ENCODE results near the gene FBRSL1. TPM values are rescaled to one million over a fixed set of nuclear protein-coding genes. Genes with fewer than 3 reads are reported as not detected.

Gene FBRSL1
- total RNA-seq, 4 donors from 2014 or later, result 5.9 to 34.3 (median 23.4) TPM

DNA sequence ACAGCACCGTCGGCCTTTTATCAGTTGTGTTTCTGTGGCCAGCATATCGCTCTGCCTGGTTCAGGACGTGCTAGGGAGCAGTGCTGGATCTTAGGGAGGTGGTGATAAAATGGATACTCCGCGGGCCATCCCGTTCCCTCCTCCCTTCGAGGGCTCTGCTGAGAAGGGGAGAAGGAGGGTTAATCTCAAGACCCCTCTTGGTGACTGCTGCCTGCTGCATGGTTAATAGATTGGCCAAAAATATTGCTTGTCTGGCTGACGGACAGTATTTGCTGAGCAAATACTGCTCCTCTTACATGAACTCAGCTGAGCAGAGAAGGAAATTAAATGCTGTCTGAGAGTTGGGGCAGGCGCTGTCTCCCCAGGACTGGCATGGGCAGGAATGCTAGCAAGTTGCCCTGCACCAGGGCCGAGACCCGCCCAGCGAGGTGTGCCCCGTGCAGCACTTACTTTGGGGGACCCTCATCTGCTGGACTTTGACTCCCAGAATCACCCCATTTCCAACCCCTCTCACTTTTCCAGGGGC, 1.2 kb downstream of the FBRSL1 start:
- 7 to 17% methylated on average over 9 to 12 of the region's 14 CpGs for WGBS, 2 donors
- Histone ChIP-seq H3K27me3 (peaks cover 0 to 11% (median 0%) of the 10 kb centered on the region in 4 donors), H3K9me3 (no peaks in the 10 kb centered on the region), H3K4me1 (peaks cover 57 to 72% (median 59%) of the 10 kb centered on the region in 3 donors), H3K36me3 (no peaks in the 10 kb centered on the region), H3K27ac (peak overlapping the region in 3 of 4 donors; percentile 63 to 79 (median 66)), H3K4me3 (peak overlapping the region; percentile 56 to 81 (median 67))
- no peak for DNase-seq
- TF ChIP-seq, protein P1, sequence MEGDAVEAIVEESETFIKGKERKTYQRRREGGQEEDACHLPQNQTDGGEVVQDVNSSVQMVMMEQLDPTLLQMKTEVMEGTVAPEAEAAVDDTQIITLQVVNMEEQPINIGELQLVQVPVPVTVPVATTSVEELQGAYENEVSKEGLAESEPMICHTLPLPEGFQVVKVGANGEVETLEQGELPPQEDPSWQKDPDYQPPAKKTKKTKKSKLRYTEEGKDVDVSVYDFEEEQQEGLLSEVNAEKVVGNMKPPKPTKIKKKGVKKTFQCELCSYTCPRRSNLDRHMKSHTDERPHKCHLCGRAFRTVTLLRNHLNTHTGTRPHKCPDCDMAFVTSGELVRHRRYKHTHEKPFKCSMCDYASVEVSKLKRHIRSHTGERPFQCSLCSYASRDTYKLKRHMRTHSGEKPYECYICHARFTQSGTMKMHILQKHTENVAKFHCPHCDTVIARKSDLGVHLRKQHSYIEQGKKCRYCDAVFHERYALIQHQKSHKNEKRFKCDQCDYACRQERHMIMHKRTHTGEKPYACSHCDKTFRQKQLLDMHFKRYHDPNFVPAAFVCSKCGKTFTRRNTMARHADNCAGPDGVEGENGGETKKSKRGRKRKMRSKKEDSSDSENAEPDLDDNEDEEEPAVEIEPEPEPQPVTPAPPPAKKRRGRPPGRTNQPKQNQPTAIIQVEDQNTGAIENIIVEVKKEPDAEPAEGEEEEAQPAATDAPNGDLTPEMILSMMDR (IDR thresholded peaks at IDR 0.05), result no peak
- TF ChIP-seq POLR2A (IDR thresholded peaks at IDR 0.05), result no peak
- intact Hi-C loops (cut with DNase I), result no loop called here

DNA sequence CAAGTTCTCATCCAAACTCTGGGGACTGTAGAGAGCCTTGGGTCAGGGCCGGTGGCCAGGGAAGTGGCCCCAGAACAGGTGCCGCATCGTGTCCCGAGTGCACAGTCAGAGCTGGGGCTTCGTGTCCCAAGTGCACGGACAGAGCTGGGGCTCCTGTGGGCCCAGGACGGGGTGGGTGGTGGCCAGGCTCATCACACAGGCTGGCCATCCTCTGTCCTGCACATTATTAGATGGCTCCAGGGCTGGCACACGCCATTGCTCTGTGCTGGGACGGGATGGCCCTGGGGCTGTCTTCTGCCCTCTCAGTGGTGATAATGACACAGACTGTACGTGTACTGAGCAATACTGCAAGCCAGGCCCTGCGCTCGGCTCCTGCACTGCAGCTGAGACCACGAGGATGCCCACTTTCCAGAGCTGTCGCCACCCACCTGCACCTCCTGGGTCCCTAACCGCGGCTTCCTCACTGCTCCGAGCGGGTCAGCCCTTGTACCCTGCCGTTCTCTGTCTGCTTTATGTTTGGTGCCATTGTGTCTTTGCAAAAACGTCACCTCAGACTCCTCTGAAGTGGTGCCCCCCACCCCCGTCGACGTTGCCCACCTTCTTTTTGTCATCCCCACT, 1.9 kb downstream of the FBRSL1 start:
- H3K4me1 ChIP-seq, result peaks cover 57 to 79% (median 59%) of the 10 kb centered on the region in 3 donors
- no peaks in the 10 kb centered on the region for H3K36me3 ChIP-seq
- TF ChIP-seq, protein P1 (IDR thresholded peaks at IDR 0.05), result no peak
- no peak for TF ChIP-seq POLR2A (IDR thresholded peaks at IDR 0.05)
- 53 to 61% methylated on average over 14 to 16 of the region's 23 CpGs for WGBS, 2 donors
- H3K27me3 ChIP-seq, result peaks cover 0 to 11% (median 0%) of the 10 kb centered on the region in 4 donors
- DNase-seq, result no peak
- peak overlapping the region; percentile 56 to 81 (median 67) for H3K4me3 ChIP-seq
- H3K9me3 ChIP-seq, result no peaks in the 10 kb centered on the region
- intact Hi-C loops (cut with DNase I), result no loop called here
- H3K27ac ChIP-seq, result no peak overlapping the region

DNA sequence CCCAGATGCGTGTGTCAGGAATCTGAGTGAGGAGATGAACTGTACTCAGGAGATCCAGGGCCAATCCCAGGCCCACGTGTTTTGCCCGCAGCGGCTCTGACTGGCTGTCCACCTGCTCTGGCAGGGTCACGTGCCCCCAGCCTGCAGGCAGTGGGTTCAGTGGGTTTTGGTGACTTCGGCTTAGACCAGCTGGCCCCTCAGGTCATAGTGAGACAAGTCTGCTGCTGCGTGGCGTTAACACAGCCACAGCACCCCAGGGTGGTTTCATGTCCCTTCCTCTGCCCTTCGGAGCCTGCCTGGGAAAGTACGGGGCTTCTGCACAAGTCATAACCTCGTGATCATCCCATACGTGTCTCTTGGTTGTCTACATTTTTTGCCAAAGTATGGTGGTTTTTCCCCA, 2.6 kb downstream of the FBRSL1 start:
- Histone ChIP-seq H3K4me1 (peaks cover 57 to 86% (median 59%) of the 10 kb centered on the region in 3 donors), H3K9me3 (no peaks in the 10 kb centered on the region), H3K4me3 (peak overlapping the region in 2 of 4 donors; percentile 67 to 81), H3K36me3 (no peaks in the 10 kb centered on the region), H3K27me3 (peaks cover 0 to 11% (median 0%) of the 10 kb centered on the region in 4 donors), H3K27ac (no peak overlapping the region)
- intact Hi-C loops (cut with DNase I), result no loop called here
- WGBS, 2 donors, result 60 to 66% methylated on average over 5 to 12 of the region's 12 CpGs
- TF ChIP-seq POLR2A (IDR thresholded peaks at IDR 0.05), result no peak
- TF ChIP-seq, protein P1 (IDR thresholded peaks at IDR 0.05), result no peak
- no peak for DNase-seq

DNA sequence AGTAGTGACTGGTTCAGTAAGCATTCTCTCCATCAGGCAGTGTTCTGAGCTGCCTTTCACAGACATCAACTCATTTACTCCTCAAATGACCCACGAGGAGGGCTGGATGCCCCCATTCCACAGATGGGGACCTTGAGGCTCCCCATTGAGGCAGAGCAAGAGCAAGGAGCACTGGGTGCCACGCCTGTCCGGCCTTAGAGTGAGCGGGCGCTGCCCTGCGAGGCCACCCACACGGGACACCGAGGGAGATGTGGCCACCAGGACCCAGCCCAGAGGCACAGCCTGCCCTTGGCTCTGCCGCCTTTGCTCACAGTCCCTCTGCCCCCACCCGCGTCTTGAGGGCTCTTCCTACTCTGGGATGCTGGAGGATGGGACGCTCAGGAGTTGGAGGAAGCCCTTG, 3.0 kb downstream of the FBRSL1 start:
- Histone ChIP-seq H3K27ac (no peak overlapping the region), H3K4me1 (peaks cover 57 to 90% (median 59%) of the 10 kb centered on the region in 3 donors)
- no CpG with 5 or more reads among the region's 12 CpGs for WGBS, 2 donors

More for the DNA sequence above, 3.0 kb downstream of the FBRSL1 start:
- Histone ChIP-seq H3K36me3 (no peaks in the 10 kb centered on the region), H3K27me3 (peaks cover 0 to 11% (median 0%) of the 10 kb centered on the region in 4 donors), H3K4me3 (peak overlapping the region in 3 of 4 donors; percentile 4 to 81 (median 67)), H3K9me3 (no peaks in the 10 kb centered on the region)
- DNase-seq, result no peak
- TF ChIP-seq POLR2A (IDR thresholded peaks at IDR 0.05), result no peak
- TF ChIP-seq, protein P1 (IDR thresholded peaks at IDR 0.05), result no peak
- intact Hi-C loops (cut with DNase I), result no loop called here
